Stomach (tissue), 4 donors: Measurements from ENCODE around the gene MAGEA4.

Experiments
- CTCF ChIP-seq, 7 experiments: fragments of 450-650 bp in 4 of 7; fragments of 200-600 bp in 3 of 7; sonication (generic) in 3 of 7; IDR thresholded peaks; one replicate each; pipeline ENCODE4 v1.5.1; 2016 to 2019; ENCODE audit warnings: antibody characterized with exemption in 7 of 7, control low read depth in 2 of 7, mild to moderate bottlenecking in 1 of 7
- POLR2A ChIP-seq, 4 donors: fragments of 450-650 bp; IDR thresholded peaks; one replicate each; pipeline ENCODE4 v1.6.1; 2016; ENCODE audit warnings: antibody characterized with exemption in 4 of 4, control low read depth in 2 of 4, mild to moderate bottlenecking in 1 of 4, moderate library complexity in 1 of 4

- TF ChIP-seq CTCF (IDR thresholded peaks at IDR 0.05) (no peak), POLR2A (IDR thresholded peaks at IDR 0.05) (no peak)
Measured at GRCh38 chrX:151921292-151921691, 8.6 kb downstream of the MAGEA4 start.
